K562 (cell line): ENCODE measurements around the gene NUDCD3. TPM values are rescaled to one million over a fixed set of nuclear protein-coding genes. Genes with fewer than 3 reads are reported as not detected.

Experiments
- ATAC-seq: fragments of 200-7000 bp; cut with Tn5 transposase; 3 replicates; pipeline ENCODE4 v1.9.1; 2020; ENCODE audit warnings: moderate library complexity
- BruUV-seq: library from RNA; stranded (reverse); fragments of 400-500 nt; replicated peaks from 2 replicates; lab custom pipeline; 2021; lab: Mats Ljungman, UMichigan
- CTCF ChIA-PET: fragments of 300-600 bp; formaldehyde crosslinking; extraction: SDS; loops from one replicate; lab custom pipeline; 2021; ENCODE audit warnings: low intra/inter-chr PET ratio; lab: Yijun Ruan, JAX
- POLR2A ChIA-PET: fragments of 300-600, 350-650 bp; sonication (Branson Sonifier 250); formaldehyde crosslinking; extraction: SDS; loops from one replicate; lab custom pipeline; 2021; ENCODE audit warnings: antibody characterized with exemption, inconsistent platforms; lab: Yijun Ruan, JAX
- DNase-seq, 4 experiments: peaks; one replicate each; pipeline versions ENCODE4 v3.0.0 to v3.0.0-alpha.2; 2011 to 2018; ENCODE audit warnings: low spot score in 3 of 4, mixed read lengths in 3 of 4; ENCODE audit errors: extremely low read depth in 1 of 4
- FAIRE-seq: peaks from 2 replicates; lab custom pipeline; 2011; peaks lifted over from hg19 to GRCh38; lab: Jason Lieb, UNC
- H2AFZ ChIP-seq: 2 replicates; pipeline ENCODE4 v1.6.0; 2011; ENCODE audit warnings: low read depth, low read length, control low read depth, inconsistent platforms
- H3K27ac ChIP-seq: fragments of 200-600 bp; 3 replicates; pipeline ENCODE4 v1.8.0; 2011; ENCODE audit warnings: low read depth, mild to moderate bottlenecking, control low read depth, inconsistent platforms, low read length, moderate library complexity, mixed read lengths; ENCODE audit errors: extremely low read depth
- H3K27me3 ChIP-seq, 2 experiments: fragments of 300-600 bp in 1 of 2; 2 replicates in 1 of 2; 3 replicates in 1 of 2; pipeline versions ENCODE4 v1.6.0 to v1.8.0; 2011; ENCODE audit warnings: inconsistent platforms in 2 of 2, low read length in 2 of 2, mild to moderate bottlenecking in 1 of 2, mixed read lengths in 1 of 2, moderate library complexity in 1 of 2; ENCODE audit not compliant: control insufficient read depth in 2 of 2, insufficient read depth in 2 of 2
- H3K36me3 ChIP-seq: fragments of 300-600 bp; 3 replicates; pipeline ENCODE4 v1.8.0; 2011; ENCODE audit warnings: mild to moderate bottlenecking, low read length, inconsistent platforms; ENCODE audit not compliant: control insufficient read depth, insufficient read depth
- H3K4me1 ChIP-seq, 2 experiments: fragments of 200-600 bp in 1 of 2; replicated peaks in 1 of 2; 2 replicates in 1 of 2; 3 replicates in 1 of 2; pipeline versions ENCODE4 v1.5.1 to v1.8.0; 2011; ENCODE audit warnings: inconsistent platforms in 2 of 2, low read length in 2 of 2, mild to moderate bottlenecking in 1 of 2, mixed read lengths in 1 of 2, moderate library complexity in 1 of 2; ENCODE audit not compliant: control insufficient read depth in 2 of 2, insufficient read depth in 2 of 2
- H3K4me2 ChIP-seq: 2 replicates; pipeline ENCODE4 v1.6.1; 2011; ENCODE audit warnings: low read length, control low read depth, inconsistent platforms, mixed read lengths; ENCODE audit not compliant: insufficient read depth
- H3K4me3 ChIP-seq: fragments of 200-600 bp; sonication (generic), shearing (Covaris generic); 2 replicates; pipeline ENCODE4 v1.5.1; 2016; ENCODE audit warnings: control low read depth, inconsistent platforms
- H3K79me2 ChIP-seq: fragments of 200-600 bp; 3 replicates; pipeline ENCODE4 v1.8.0; 2011; ENCODE audit warnings: low read length, inconsistent platforms; ENCODE audit not compliant: control insufficient read depth, insufficient read depth
- H3K9ac ChIP-seq, 2 experiments: 2 replicates each; pipeline versions ENCODE4 v1.6.0 to v1.6.1; 2011; ENCODE audit warnings: low read depth in 2 of 2, low read length in 2 of 2, control low read depth in 1 of 2, inconsistent platforms in 1 of 2, mild to moderate bottlenecking in 1 of 2, mixed read lengths in 1 of 2; ENCODE audit not compliant: insufficient read depth in 1 of 2
- H3K9me1 ChIP-seq: one replicate; pipeline ENCODE4 v1.6.0; 2011; ENCODE audit warnings: inconsistent platforms, mild to moderate bottlenecking, low read length, moderate library complexity; ENCODE audit not compliant: control insufficient read depth, insufficient read depth
- H3K9me3 ChIP-seq: replicated peaks from 2 replicates; pipeline ENCODE4 v1.5.1; 2011; ENCODE audit warnings: low read depth, low read length, inconsistent platforms; ENCODE audit not compliant: control insufficient read depth, insufficient read depth
- H4K20me1 ChIP-seq: replicated peaks from 2 replicates; pipeline ENCODE4 v1.6.1; 2011; ENCODE audit warnings: low read length, inconsistent platforms, mixed read lengths; ENCODE audit not compliant: control insufficient read depth, insufficient read depth
- FOXA1 ChIP-seq: fragments of 450-650 bp; IDR thresholded peaks from 2 replicates; pipeline ENCODE4 v1.6.1; 2016; ENCODE audit warnings: mild to moderate bottlenecking, borderline replicate concordance
- RBM14 ChIP-seq: fragments of 200-400 bp; formaldehyde crosslinking; IDR thresholded peaks from 2 replicates; pipeline ENCODE4 v1.6.1; 2018; ENCODE audit warnings: low read depth, mild to moderate bottlenecking, low read length, moderate library complexity, borderline replicate concordance; ENCODE audit not compliant: insufficient read depth
- TCF15 ChIP-seq: fragments of 250-450 bp; sonication (Bioruptor Pico); IDR thresholded peaks from 2 replicates; pipeline ENCODE4 v1.8.0; 2022; ENCODE audit warnings: moderate library complexity, mild to moderate bottlenecking, inconsistent platforms
- TCF7 ChIP-seq: sonication (generic); IDR thresholded peaks from 2 replicates; pipeline ENCODE4 v1.6.1; 2016; ENCODE audit warnings: antibody characterized with exemption, borderline replicate concordance
- ZFX ChIP-seq: sonication (generic); formaldehyde crosslinking; IDR thresholded peaks from 2 replicates; pipeline ENCODE4 v1.8.0; 2022; ENCODE audit warnings: mild to moderate bottlenecking, missing genetic modification reagents, moderate library complexity
- WGBS: fragments of 100-300 bp; shearing (Covaris generic); methylation state at CpG from one replicate; pipeline ENCODE4 v1.1.6; 2016; ENCODE audit warnings: low coverage, mixed read lengths; ENCODE audit not compliant: insufficient coverage; ENCODE audit errors: missing lambda C conversion rate; 5-methylcytosine and 5-hydroxymethylcytosine counted together
- in situ Hi-C: fragments of 300-500 bp; cut with MboI; formaldehyde crosslinking; loops from 4 replicates; pipeline ENCODE4 v1.15.0; 2018; ENCODE audit warnings: inconsistent platforms, mixed read lengths
- intact Hi-C: fragments of 100-400 bp; cut with micrococcal nuclease; formaldehyde crosslinking; loops from 2 replicates; pipeline ENCODE4 v1.14.2; 2022
- polyA plus RNA-seq, 8 experiments: library from polyadenylated mRNA; depleted of rRNA in 4 of 8; stranded (reverse) in 5 of 8; unstranded in 3 of 8; fragments of >200 nt; fragmentation: Nextera tagmentation in 2 of 8; fragmentation: Illumina TruSeq in 1 of 8; extraction: Ambion mirVana in 2 of 8; extraction: Trizol in 1 of 8; gene quantifications; 2 replicates each; pipeline versions ENCODE4 v1.2.1 to v1.2.3, GENCODE V29; 2011 to 2014; ENCODE audit warnings: inconsistent platforms in 1 of 8, missing spikeins in 1 of 8
- total RNA-seq, 7 experiments: library from RNA; depleted of rRNA in 6 of 7; stranded (reverse); fragments of >200 nt in 6 of 7; fragmentation: Illumina TruSeq in 2 of 7; extraction: Trizol in 2 of 7; gene quantifications; 2 replicates each; pipeline versions ENCODE4 v1.2.1 to v1.2.3, GENCODE V29; 2011 to 2021; ENCODE audit warnings: low replicate concordance in 1 of 7
- TF ChIP-seq, protein P1 (sequence below): fragments of 450-650 bp; IDR thresholded peaks from 2 replicates; pipeline ENCODE4 v1.7.0; 2016; ENCODE audit warnings: borderline replicate concordance
- TF ChIP-seq, protein P2 (sequence below): sonication (generic); formaldehyde crosslinking; IDR thresholded peaks from 2 replicates; pipeline ENCODE4 v1.8.1; 2023; ENCODE audit warnings: mild to moderate bottlenecking, missing genetic modification reagents

Gene NUDCD3
- total and polyA plus RNA-seq, 9 of the 15 experiments (the other 6 are each of a cell fraction or from before 2014, with no cell fraction given) = 24.8 to 64.2 (median 42.6) TPM

- POLR2A ChIA-PET = interaction anchor here (0.6 to 0.9 kb wide), 3 partner anchors 13 to 36 kb away, joined by 3 to 5 read pairs (median 3); no protein-coding TSS in a partner anchor
- intact Hi-C loops = no loop called here
- peak; percentile 32 for FAIRE-seq
These were observed 43.6 kb upstream of the NUDCD3 start for GRCh38 chr7:44534087-44534486.

More at GRCh38 chr7:44534087-44534486, 43.6 kb upstream of the NUDCD3 start:
- Histone ChIP-seq H3K36me3 (no peaks in the 10 kb centered on the region), H3K4me2 (no peak overlapping the region), H3K9me3 (no peaks in the 10 kb centered on the region), H3K4me1 (peaks cover 0 to 39% of the 10 kb centered on the region in 2 experiments; a peak in 2 of 5 replicates), H3K9me1 (no peaks in the 10 kb centered on the region), H3K79me2 (no peaks in the 10 kb centered on the region), H3K9ac (no peak overlapping the region), H3K27me3 (no peaks in the 10 kb centered on the region), H4K20me1 (no peaks in the 10 kb centered on the region), H3K4me3 (no peak overlapping the region), H2AFZ (no peak overlapping the region), H3K27ac (no peak overlapping the region)
- TF ChIP-seq ZFX (CRISPR knock-in tag) (no peak), FOXA1 (no peak), TCF15 (CRISPR knock-in tag) (0 out of 2 replicates have a peak, but pooled peaks have one; percentile 32), RBM14 (no peak), TCF7 (no peak)
- TF ChIP-seq, protein P1, sequence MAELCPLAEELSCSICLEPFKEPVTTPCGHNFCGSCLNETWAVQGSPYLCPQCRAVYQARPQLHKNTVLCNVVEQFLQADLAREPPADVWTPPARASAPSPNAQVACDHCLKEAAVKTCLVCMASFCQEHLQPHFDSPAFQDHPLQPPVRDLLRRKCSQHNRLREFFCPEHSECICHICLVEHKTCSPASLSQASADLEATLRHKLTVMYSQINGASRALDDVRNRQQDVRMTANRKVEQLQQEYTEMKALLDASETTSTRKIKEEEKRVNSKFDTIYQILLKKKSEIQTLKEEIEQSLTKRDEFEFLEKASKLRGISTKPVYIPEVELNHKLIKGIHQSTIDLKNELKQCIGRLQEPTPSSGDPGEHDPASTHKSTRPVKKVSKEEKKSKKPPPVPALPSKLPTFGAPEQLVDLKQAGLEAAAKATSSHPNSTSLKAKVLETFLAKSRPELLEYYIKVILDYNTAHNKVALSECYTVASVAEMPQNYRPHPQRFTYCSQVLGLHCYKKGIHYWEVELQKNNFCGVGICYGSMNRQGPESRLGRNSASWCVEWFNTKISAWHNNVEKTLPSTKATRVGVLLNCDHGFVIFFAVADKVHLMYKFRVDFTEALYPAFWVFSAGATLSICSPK = no peak
- TF ChIP-seq, protein P2, sequence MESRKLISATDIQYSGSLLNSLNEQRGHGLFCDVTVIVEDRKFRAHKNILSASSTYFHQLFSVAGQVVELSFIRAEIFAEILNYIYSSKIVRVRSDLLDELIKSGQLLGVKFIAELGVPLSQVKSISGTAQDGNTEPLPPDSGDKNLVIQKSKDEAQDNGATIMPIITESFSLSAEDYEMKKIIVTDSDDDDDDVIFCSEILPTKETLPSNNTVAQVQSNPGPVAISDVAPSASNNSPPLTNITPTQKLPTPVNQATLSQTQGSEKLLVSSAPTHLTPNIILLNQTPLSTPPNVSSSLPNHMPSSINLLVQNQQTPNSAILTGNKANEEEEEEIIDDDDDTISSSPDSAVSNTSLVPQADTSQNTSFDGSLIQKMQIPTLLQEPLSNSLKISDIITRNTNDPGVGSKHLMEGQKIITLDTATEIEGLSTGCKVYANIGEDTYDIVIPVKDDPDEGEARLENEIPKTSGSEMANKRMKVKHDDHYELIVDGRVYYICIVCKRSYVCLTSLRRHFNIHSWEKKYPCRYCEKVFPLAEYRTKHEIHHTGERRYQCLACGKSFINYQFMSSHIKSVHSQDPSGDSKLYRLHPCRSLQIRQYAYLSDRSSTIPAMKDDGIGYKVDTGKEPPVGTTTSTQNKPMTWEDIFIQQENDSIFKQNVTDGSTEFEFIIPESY (CRISPR knock-in tag) = no peak
- DNase-seq = no peak
- CTCF ChIA-PET = no interaction called here
- in situ Hi-C loops = no loop called here
- no peak for ATAC-seq
- BruUV-seq = no TSS peak
- WGBS = 51% methylated on average over 5 of the region's 5 CpGs
